Myocyte (in vitro differentiated cells): ENCODE measurements around the gene UBAC1. TPM values are rescaled to one million over a fixed set of nuclear protein-coding genes. Genes with fewer than 3 reads are reported as not detected.
"Not testable (repeated sequence)": the region's sequence is repeated elsewhere in the genome, so short reads cannot be mapped to it uniquely, and the experiment has no call there.

Experiments
- DNase-seq: peaks from one replicate; pipeline ENCODE4 v3.0.0-alpha.2; 2012; ENCODE audit warnings: low read depth
- total RNA-seq: library from RNA; depleted of rRNA; stranded (reverse); fragments of >200 nt; gene quantifications from 2 replicates; pipeline ENCODE4 v1.2.3, GENCODE V29; 2014

The UBAC1 gene
- total RNA-seq, 1 donor from 2014 or later, result 68.6 TPM

- DNase-seq, result no peak
Observed at GRCh38 chr9:135925496-135926133, 35.6 kb downstream of the UBAC1 start.

- no peak for DNase-seq
Observed at GRCh38 chr9:135924628-135925338, 36.4 kb downstream of the UBAC1 start.

- no peak for DNase-seq
Observed at GRCh38 chr9:135923508-135923907, 37.7 kb downstream of the UBAC1 start.

DNA sequence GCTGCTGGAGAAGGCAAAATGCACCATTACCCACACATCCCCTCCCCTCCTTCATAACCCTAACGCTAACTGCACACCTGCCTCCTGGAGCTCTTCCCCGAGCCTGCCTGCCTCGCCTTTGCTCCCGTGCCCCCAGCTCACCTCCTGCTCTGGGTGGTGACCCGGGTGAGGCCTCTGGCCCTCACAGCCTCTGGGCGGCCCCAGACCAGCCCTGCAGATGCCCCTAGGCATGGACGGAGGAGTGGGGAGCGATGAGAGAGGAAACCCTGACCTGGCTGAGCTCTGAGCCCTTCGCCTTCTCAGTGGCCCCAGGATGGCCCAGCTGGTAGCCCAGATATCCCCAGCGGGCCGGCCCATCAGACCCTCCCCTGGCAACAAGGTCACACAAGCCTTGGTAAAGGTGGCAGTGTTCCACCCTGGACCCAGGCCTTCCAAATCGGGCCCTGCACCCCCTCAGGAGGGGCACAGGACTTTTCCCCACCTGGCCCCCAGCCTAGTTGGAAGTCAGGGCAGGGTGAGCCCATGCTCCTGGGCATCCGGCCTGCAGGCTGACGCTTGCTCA is 39.3 kb downstream of the UBAC1 start:
- no peak for DNase-seq

- peak; percentile 37 for DNase-seq
Observed at GRCh38 chr9:135920973-135921585, 40.1 kb downstream of the UBAC1 start.

DNA sequence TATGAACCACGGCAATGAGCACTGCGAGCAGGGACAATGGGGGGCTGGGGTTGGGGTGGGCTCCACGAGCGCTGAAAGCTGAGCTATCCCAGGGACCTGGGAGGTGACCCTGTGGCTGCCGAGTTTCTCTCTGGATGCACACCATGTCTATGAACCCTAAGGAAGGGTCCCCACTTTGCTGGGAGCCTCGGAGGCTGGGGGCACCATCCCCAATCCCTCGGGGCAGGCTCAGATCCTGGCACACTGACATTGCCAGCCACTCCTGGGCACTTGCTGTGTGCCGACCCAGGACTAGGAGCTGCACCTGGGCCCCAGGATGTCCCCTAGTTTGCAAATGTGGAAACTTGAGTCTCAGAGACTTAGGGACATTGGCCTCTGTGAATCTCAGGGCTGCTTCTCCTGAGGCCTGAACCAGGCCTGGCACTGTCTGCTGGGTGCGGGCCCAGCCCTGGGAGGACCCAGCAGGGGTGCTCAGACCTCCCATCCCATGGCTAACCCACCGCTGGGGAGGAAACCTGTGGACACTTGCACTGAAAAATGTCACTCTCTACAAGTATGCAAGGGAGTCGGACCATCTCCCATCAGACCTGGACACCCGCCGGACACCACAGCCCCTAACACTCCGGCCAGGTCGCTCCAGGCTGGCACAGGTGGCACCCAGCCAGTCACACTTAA is 40.8 kb downstream of the UBAC1 start:
- DNase-seq, result no peak

GRCh38 chr9:135919318-135919890 is 41.8 kb downstream of the UBAC1 start:
- no peak for DNase-seq

- not testable (repeated sequence) for DNase-seq
Observed at GRCh38 chr9:135916227-135916626, 44.9 kb downstream of the UBAC1 start.

GRCh38 chr9:135914921-135915320 is 46.3 kb downstream of the UBAC1 start:
- DNase-seq, result peak; percentile 73

DNA sequence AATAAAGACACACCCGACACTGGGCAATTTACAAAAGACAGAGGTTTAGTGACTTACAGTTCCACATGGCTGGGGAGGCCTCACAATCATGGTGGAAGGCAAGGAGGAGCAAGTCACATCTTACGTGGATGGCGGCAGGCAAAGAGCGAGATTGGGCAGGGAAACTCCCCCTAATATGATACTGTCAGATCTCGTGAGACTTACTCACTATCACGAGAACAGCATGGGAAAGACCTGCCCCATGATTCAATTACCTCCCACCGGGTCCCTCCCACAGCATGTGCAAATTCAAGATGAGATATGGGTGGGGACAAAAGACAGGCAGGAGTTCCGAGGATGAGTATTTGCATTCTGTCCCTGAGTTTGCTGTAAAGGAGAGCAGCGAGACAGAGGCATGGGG is 49.9 kb downstream of the UBAC1 start:
- not testable (repeated sequence) for DNase-seq

GRCh38 chr9:135910757-135911156 is 50.4 kb downstream of the UBAC1 start:
- no peak for DNase-seq

DNA sequence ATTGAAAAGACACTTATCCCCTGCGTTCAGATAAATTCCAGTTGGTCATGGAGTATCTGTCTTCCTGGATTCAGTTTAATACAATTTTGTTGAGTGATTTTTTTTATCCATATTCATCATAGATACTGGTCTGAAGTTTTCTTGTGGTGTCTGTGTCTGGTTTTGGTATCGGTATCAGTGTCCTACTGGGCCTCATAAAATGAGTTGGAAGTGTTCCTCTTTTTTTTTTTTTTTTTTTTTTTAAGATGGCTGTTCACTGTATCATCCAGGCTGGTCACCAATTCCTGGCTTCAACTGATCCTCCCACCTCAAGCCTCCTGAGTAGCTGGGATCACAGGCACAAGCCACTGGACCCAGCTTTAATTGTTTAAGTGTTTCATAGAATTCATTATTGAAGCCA is 51.0 kb downstream of the UBAC1 start:
- DNase-seq, result no peak

- DNase-seq, result no peak
Observed at GRCh38 chr9:135909371-135909770, 51.8 kb downstream of the UBAC1 start.

GRCh38 chr9:135908754-135909204 is 52.4 kb downstream of the UBAC1 start:
- no peak for DNase-seq

DNA sequence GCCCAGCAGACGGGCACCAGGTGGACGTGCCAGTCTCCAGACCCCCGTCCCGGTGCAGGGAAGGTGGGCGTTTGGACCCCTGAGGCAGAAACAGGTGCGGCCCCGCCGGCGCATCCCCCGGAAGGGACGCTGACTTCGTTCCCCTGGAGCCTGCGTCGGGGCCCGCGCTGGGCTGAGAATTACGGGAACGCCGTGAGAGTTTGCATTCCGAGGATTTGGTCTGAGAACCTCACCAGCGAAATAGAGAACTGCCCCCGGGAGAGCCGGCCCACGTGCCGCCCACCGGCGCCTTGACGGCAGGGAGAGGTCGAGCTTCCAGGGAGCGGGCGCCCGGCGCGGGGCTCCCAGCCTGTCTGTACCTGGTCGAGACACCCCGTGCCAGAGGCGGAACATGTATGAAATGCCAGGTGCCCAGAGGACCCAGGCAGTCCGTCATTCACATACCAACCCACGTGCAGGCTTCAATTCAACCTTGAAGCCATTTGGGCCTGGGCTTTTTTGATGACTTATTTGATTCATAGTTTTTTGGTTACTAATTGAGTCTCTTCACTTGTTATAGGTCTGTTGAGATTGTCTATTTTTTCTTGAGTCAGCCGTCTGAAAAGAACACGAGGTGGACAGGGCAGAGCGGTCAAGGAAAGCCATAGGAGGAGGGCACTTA is 53.0 kb downstream of the UBAC1 start:
- no peak for DNase-seq

DNA sequence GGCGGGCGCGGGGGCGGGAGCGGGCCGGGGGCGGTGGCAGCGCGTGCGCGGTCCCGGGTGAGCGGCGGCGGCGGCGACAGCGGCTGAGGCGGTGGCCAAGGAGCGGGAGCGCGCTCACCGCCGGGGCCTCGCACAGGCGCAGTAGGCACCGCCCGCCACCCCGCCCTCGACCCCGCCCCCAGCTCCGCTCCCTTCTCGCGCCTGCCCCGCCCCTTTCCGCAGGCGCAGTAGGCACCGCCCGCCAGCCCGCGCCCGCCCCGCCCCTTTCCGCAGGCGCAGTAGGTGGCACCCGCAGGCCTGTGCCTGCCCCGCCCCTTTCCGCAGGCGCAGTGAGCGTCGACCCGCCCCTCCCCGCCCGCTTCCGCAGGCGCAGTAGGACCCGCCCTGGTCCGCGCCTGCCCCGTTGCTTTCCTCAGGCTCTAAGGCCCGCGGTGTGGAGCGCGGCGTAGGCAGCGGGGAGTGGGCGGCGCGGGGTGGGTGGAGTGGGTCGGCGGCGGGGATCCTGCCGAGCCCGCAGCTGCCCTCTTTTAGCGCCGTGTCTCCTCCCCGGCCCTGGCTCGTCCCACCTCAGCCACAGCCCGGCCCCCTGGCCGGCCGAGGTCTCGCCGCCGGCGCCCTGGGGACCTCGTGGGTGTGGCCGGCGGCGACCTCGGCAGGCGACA is 53.6 kb downstream of the UBAC1 start, which contains the start of gene CAMSAP1:
Gene CAMSAP1, minus strand, starts transcription at position 116 of the 662 bp plus-strand sequence. CDS start 387 bp downstream, outside the sequence.
- DNase-seq, result peak; percentile 93

- DNase-seq, result no peak
Observed at GRCh38 chr9:135907006-135907430, 54.2 kb downstream of the UBAC1 start.

DNA sequence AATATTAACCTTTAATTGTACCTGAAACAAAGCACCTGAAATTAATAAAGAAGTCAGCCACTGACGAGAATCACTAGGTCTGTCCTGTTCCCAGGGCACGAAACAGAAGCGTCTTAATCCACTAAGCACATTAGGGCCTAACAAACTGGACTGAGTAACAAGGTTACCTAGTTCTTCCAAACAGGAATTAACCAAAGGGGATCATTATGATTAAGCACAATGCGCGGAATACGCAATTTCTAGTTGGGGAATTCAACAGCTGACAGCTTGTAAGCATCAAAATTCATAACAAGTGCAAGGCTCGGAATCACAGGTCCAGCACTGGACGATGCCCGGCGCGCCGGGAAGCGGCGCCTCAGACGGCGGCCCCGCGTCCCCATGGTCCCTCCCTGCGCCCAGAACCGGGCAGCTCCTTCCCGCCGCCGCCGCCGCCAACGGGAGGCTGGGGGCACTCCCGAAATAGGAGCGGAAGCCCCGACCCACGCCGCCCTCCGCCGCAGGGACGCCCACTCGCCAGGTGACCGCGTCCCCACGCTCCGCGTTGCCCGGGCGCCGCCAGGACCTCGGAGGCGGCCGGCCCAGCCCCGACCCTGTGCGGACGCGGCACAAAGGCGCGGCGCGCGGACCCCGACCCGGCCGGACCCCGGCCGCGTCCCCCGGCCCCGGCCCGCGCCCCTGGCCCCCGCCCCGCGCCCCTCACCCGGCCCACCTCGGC is 54.7 kb downstream of the UBAC1 start:
- DNase-seq, result peak; percentile 52
